Immature natural killer cell (primary cell): ENCODE measurements around the gene MORN2. TPM values are rescaled to one million over a fixed set of nuclear protein-coding genes. Genes with fewer than 3 reads are reported as not detected.
"Not testable (repeated sequence)": the region's sequence is repeated elsewhere in the genome, so short reads cannot be mapped to it uniquely, and the experiment has no call there.

Experiments used
- DNase-seq, 3 donors: peaks; one replicate each; pipeline ENCODE4 v3.0.0; 2022; ENCODE audit warnings: mixed read lengths in 1 of 3
- H3K27ac Mint-ChIP-seq, 6 donors: one replicate each; pipeline ENCODE4 v1.8.0; 2020; ENCODE audit warnings: mixed read lengths in 6 of 6, mild to moderate bottlenecking in 5 of 6, inconsistent platforms in 4 of 6, moderate library complexity in 3 of 6
- H3K27me3 Mint-ChIP-seq, 3 donors: one replicate each; pipeline ENCODE4 v1.8.0; 2020 to 2021; ENCODE audit warnings: low read depth in 3 of 3, mild to moderate bottlenecking in 3 of 3, mixed read lengths in 3 of 3, moderate library complexity in 3 of 3, inconsistent platforms in 1 of 3
- H3K36me3 Mint-ChIP-seq, 3 donors: one replicate each; pipeline ENCODE4 v1.8.0; 2020; ENCODE audit warnings: mixed read lengths in 3 of 3, inconsistent platforms in 2 of 3, mild to moderate bottlenecking in 2 of 3
- H3K4me1 Mint-ChIP-seq, 2 donors: one replicate each; pipeline ENCODE4 v1.8.0; 2020; ENCODE audit warnings: inconsistent platforms in 2 of 2, mild to moderate bottlenecking in 2 of 2, mixed read lengths in 2 of 2, moderate library complexity in 1 of 2
- H3K4me3 Mint-ChIP-seq, 5 donors: one replicate each; pipeline ENCODE4 v1.8.0; 2020; ENCODE audit warnings: mild to moderate bottlenecking in 5 of 5, mixed read lengths in 5 of 5, inconsistent platforms in 3 of 5, moderate library complexity in 3 of 5
- H3K9me3 Mint-ChIP-seq, 6 donors: one replicate each; pipeline ENCODE4 v1.8.0; 2020; ENCODE audit warnings: mild to moderate bottlenecking in 6 of 6, mixed read lengths in 6 of 6, inconsistent platforms in 4 of 6, moderate library complexity in 3 of 6
- polyA plus RNA-seq, 3 donors: library from polyadenylated mRNA; unstranded; fragments of 300-500 nt; fragmentation: Illumina TruSeq; gene quantifications; one replicate each; pipeline ENCODE4 v1.2.3, GENCODE V29; 2021

MORN2 gene
- 1 to 10 TPM; 3.1 to 7.8 (median 7.2) TPM for polyA plus RNA-seq

- peaks cover 24 to 30% of the 10 kb centered on the region in 2 donors for H3K4me1 Mint-ChIP-seq
- peak within 1 kb of the TSS; percentile 95 to 99 (median 99) for H3K4me3 Mint-ChIP-seq
- peaks cover 3 to 8% (median 6%) of the 10 kb centered on the region in 3 donors for H3K27me3 Mint-ChIP-seq
- H3K9me3 Mint-ChIP-seq = no peaks in the 10 kb centered on the region
- peaks cover 4 to 5% (median 4%) of the 10 kb centered on the region in 3 donors for H3K36me3 Mint-ChIP-seq
- peak; percentile 80 to 83 (median 80) for DNase-seq
- H3K27ac Mint-ChIP-seq = peak within 1 kb of the TSS; percentile 82 to 98 (median 95)
These were observed at the start of gene MORN2, which contains the start of gene DHX57 for GRCh38 chr2:38875576-38876367. MORN2 (plus strand) TSS chr2:38875976. DHX57 (minus strand) TSS chr2:38875934; CDS start chr2:38868405, 7,529 bp downstream.

DNA sequence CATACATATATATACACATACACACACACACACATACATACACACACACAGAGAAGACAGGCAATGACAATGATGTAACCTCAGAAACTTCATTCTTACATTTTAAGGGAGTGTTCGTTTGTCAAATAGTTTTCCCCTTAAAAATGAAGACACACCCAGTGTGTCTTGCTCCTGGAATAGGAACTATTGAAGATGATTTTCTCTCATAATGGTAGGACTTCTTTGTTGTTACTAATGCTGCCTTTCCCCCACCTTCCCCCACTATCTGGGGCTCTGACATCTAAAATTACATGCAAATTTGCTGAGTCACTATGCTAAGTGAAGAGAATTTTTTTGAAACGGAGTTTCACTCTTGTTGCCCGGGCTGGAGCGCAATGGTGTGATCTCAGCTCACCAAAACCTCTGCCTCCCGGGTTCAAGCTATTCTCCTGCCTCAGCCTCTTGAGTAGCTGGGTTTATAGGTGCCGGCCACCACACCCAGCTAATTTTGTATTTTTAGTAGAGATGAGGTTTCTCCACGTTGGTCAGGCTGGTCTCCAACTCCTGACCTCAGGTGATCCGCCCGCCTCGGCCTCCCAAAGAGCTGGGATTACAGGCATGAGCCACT, 48.1 kb upstream of the MORN2 start:
- not testable (repeated sequence) for H3K9me3 Mint-ChIP-seq, H3K4me1 Mint-ChIP-seq, H3K4me3 Mint-ChIP-seq, H3K27me3 Mint-ChIP-seq, DNase-seq, H3K27ac Mint-ChIP-seq
- peaks cover 17 to 32% (median 20%) of the 10 kb centered on the region in 3 donors for H3K36me3 Mint-ChIP-seq

DNA sequence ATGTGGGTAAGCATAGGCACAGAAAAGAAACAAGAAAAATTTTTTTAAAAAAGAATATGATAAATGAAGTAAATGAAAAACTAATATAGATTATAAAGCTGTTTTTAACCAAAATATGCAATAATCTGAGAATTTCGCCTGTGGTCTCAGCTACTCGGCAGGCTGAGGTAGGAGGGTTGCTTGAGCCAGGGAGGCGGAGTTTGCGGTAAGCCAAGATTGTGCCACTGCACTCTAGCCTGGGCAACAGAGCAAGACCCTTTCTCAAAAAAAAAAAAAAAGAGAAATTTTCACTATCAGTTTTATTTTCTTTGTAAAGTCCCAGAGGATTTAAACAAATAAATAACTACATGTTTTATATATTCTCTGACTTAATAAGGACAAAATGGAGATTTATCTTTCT, 47.3 kb upstream of the MORN2 start:
- Mint-ChIP-seq H3K36me3 (peaks cover 16 to 29% (median 18%) of the 10 kb centered on the region in 3 donors), H3K9me3 (no peaks in the 10 kb centered on the region), H3K4me1 (no peaks in the 10 kb centered on the region), H3K27me3 (no peaks in the 10 kb centered on the region), H3K27ac (no peak overlapping the region), H3K4me3 (no peak overlapping the region)
- no peak for DNase-seq

GRCh38 chr2:38829971-38830370, 45.8 kb upstream of the MORN2 start:
- Mint-ChIP-seq H3K4me1 (no peaks in the 10 kb centered on the region), H3K27me3 (no peaks in the 10 kb centered on the region)
- no peak for DNase-seq

GRCh38 chr2:38830526-38831159, 45.1 kb upstream of the MORN2 start:
- no peak overlapping the region for H3K27ac Mint-ChIP-seq
- peaks cover 10 to 25% (median 12%) of the 10 kb centered on the region in 3 donors for H3K36me3 Mint-ChIP-seq
- H3K4me3 Mint-ChIP-seq = no peak overlapping the region
- H3K9me3 Mint-ChIP-seq = no peaks in the 10 kb centered on the region
- DNase-seq = no peak
- H3K27me3 Mint-ChIP-seq = no peaks in the 10 kb centered on the region
- H3K4me1 Mint-ChIP-seq = no peaks in the 10 kb centered on the region

More at GRCh38 chr2:38829971-38830370, 45.8 kb upstream of the MORN2 start:
- Mint-ChIP-seq H3K27ac (no peak overlapping the region), H3K36me3 (peaks cover 11 to 24% (median 11%) of the 10 kb centered on the region in 3 donors), H3K4me3 (no peak overlapping the region), H3K9me3 (no peaks in the 10 kb centered on the region)

DNA sequence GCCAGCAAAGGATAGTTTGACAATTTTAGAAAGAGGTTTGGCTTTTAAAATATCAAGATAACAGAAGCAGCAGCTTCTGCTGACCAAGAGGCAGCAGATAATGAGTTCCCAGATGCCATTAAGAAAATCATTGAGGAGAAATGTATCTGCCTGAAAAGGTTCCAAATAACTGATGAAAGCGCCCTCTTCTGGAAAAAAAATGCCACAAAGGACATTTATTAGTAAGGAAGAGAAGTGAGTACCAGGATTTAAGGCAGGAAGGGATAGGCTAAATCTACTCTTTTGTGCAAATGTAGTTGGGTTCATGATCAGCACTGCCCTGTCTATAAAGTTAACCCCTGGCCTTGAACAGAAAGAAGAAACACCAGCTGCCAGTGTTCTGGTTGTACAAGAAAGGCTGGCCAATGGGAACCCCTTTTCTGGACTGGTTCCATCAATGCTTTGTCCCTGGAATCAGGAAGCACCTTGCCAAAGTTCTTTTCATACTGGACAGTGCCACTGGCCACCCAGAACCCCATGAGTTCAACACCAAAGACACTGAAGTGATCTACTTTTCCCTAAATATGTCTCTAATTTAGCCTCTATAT, 40.7 kb upstream of the MORN2 start:
- H3K36me3 Mint-ChIP-seq = peaks cover 12 to 29% (median 17%) of the 10 kb centered on the region in 3 donors
- no peaks in the 10 kb centered on the region for H3K27me3 Mint-ChIP-seq

DNA sequence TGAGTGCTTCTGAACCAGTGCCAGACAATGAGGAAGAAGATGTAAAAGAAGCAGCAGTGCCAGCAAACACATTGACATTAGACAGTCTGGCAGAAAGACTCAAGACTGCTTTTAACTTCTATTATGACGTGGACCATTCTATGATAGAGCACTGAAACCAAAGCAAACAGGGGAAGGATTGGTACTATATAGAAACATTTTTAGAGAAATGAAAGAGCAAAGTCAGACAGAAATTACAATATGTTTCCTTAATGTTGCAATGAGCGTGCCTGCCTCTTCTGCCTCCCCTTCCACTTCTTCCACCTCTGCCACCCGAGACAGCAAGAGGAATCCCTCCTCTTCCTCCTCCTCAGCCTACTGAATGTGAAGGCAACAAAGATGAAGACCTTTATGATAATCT, 39.8 kb upstream of the MORN2 start:
- Mint-ChIP-seq H3K36me3 (peaks cover 14 to 32% (median 19%) of the 10 kb centered on the region in 3 donors), H3K27me3 (no peaks in the 10 kb centered on the region), H3K4me1 (no peaks in the 10 kb centered on the region), H3K9me3 (no peaks in the 10 kb centered on the region), H3K4me3 (no peak overlapping the region), H3K27ac (no peak overlapping the region)
- no peak for DNase-seq

More for the DNA sequence above, 40.7 kb upstream of the MORN2 start:
- H3K27ac Mint-ChIP-seq = no peak overlapping the region
- DNase-seq = peak in 1 of 3 donors; percentile 3
- H3K4me3 Mint-ChIP-seq = no peak overlapping the region
- no peaks in the 10 kb centered on the region for H3K4me1 Mint-ChIP-seq
- no peaks in the 10 kb centered on the region for H3K9me3 Mint-ChIP-seq

DNA sequence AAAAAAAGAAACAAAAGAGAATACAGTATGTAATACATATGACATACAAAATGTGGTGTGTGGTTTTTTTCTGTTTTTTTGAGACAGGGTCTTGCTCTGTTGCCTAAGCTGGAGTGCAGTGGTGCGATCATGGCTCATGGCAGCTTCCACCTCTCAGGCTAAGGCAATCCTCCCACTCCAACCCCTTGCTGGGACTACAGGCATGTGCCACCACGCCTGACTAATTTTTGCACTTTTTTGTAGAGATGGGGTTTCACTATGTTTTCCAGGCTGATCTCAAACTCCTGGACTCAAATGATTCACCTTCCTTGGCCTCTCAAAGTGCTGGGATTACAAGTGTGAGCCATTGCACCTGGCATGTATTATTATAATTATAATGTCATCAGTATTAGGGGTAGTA, 39.0 kb upstream of the MORN2 start:
- Mint-ChIP-seq H3K27ac (no peak overlapping the region), H3K9me3 (no peaks in the 10 kb centered on the region), H3K27me3 (no peaks in the 10 kb centered on the region), H3K4me3 (no peak overlapping the region), H3K36me3 (peaks cover 22 to 40% (median 25%) of the 10 kb centered on the region in 3 donors), H3K4me1 (no peaks in the 10 kb centered on the region)
- DNase-seq = no peak

DNA sequence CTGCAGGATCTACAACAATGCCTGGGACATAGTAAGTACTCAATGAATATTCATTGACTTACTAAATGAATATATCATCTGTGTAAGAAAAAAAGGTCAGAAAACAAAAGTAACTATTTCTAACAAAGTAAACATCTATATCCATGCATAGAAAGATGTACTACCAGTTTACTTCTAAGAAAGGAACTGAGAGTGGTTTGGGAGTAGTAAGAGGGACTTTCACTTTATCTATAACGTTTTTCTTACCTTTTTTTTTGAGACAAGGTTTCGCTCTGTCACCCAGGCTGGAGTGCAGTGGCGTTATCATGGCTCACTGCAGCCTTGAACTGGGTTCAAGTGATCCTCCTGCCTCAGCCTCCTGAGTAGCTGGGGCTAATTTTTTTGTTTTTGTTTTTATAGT, 25.7 kb upstream of the MORN2 start:
- Mint-ChIP-seq H3K9me3 (no peaks in the 10 kb centered on the region), H3K27me3 (peaks cover 0 to 1% (median 0%) of the 10 kb centered on the region in 3 donors), H3K4me3 (no peak overlapping the region), H3K27ac (no peak overlapping the region), H3K4me1 (no peaks in the 10 kb centered on the region), H3K36me3 (peaks cover 41 to 67% (median 48%) of the 10 kb centered on the region in 3 donors)
- DNase-seq = no peak

GRCh38 chr2:38856165-38856564, 19.6 kb upstream of the MORN2 start:
- Mint-ChIP-seq H3K9me3 (no peaks in the 10 kb centered on the region), H3K36me3 (peaks cover 36 to 60% (median 51%) of the 10 kb centered on the region in 3 donors), H3K4me1 (no peaks in the 10 kb centered on the region), H3K27me3 (peaks cover 0 to 3% (median 0%) of the 10 kb centered on the region in 3 donors), H3K4me3 (no peak overlapping the region), H3K27ac (no peak overlapping the region)
- no peak for DNase-seq

DNA sequence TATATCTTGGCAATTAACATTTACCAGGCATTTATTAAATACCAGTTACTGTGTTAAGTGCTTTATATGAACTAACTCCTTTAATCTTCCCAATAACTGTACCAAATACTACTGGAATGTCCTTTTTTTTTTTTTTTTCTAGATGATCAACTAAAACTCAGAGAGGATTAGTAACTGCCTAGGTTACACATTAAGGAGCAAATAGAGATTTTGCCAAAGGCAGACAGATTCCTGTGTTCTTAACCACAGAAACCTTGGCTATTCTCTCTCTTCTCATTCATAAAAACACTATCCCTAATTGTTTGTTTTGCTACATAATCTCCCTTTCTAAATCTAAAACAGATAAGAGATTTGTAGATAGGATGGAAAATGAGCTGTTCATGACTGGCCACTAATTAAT, 13.3 kb upstream of the MORN2 start:
- peaks cover 0 to 2% (median 0%) of the 10 kb centered on the region in 3 donors for H3K27me3 Mint-ChIP-seq
- DNase-seq = no peak
- no peak overlapping the region for H3K27ac Mint-ChIP-seq
- no peaks in the 10 kb centered on the region for H3K9me3 Mint-ChIP-seq
- no peaks in the 10 kb centered on the region for H3K4me1 Mint-ChIP-seq
- H3K4me3 Mint-ChIP-seq = no peak overlapping the region
- peaks cover 22 to 48% (median 45%) of the 10 kb centered on the region in 3 donors for H3K36me3 Mint-ChIP-seq

- H3K4me1 Mint-ChIP-seq = no peaks in the 10 kb centered on the region
- no peak overlapping the region for H3K4me3 Mint-ChIP-seq
- H3K27ac Mint-ChIP-seq = no peak overlapping the region
- H3K9me3 Mint-ChIP-seq = no peaks in the 10 kb centered on the region
- peaks cover 0 to 2% (median 0%) of the 10 kb centered on the region in 3 donors for H3K27me3 Mint-ChIP-seq
- H3K36me3 Mint-ChIP-seq = peaks cover 26 to 49% (median 47%) of the 10 kb centered on the region in 3 donors
- no peak for DNase-seq
These were observed 12.6 kb upstream of the MORN2 start for GRCh38 chr2:38863061-38863695.

- no peak for DNase-seq
- H3K27ac Mint-ChIP-seq = no peak overlapping the region
- no peaks in the 10 kb centered on the region for H3K27me3 Mint-ChIP-seq
- no peak overlapping the region for H3K4me3 Mint-ChIP-seq
- peaks cover 0 to 12% (median 5%) of the 10 kb centered on the region in 6 donors for H3K9me3 Mint-ChIP-seq
- peaks cover 27 to 39% (median 38%) of the 10 kb centered on the region in 3 donors for H3K36me3 Mint-ChIP-seq
- no peaks in the 10 kb centered on the region for H3K4me1 Mint-ChIP-seq
These were observed 8.9 kb upstream of the MORN2 start for GRCh38 chr2:38866773-38867443.
